Ovary (tissue), 3 donors: ENCODE results near the gene ANKDD1B.

Experiments
- CTCF ChIP-seq, 3 donors: fragments of 450-650 bp in 2 of 3; fragments of 200-600 bp in 1 of 3; IDR thresholded peaks; one replicate each; pipeline versions ENCODE4 v1.5.1 to v1.8.0; 2016 to 2022; ENCODE audit warnings: antibody characterized with exemption in 3 of 3, mild to moderate bottlenecking in 1 of 3
- POLR2A ChIP-seq: fragments of 450-650 bp; IDR thresholded peaks from one replicate; pipeline ENCODE4 v1.6.1; 2017; ENCODE audit warnings: antibody characterized with exemption, mild to moderate bottlenecking, moderate library complexity
- donor health status: DM: no; HTN: no; CAD: no.

GRCh38 chr5:75567710-75568109 is 43.5 kb upstream of the ANKDD1B start:
- TF ChIP-seq CTCF (IDR thresholded peaks at IDR 0.05) (no peak), POLR2A (no peak)
